ENCODE measurements around the gene ILDR2.

ILDR2 gene

DNA sequence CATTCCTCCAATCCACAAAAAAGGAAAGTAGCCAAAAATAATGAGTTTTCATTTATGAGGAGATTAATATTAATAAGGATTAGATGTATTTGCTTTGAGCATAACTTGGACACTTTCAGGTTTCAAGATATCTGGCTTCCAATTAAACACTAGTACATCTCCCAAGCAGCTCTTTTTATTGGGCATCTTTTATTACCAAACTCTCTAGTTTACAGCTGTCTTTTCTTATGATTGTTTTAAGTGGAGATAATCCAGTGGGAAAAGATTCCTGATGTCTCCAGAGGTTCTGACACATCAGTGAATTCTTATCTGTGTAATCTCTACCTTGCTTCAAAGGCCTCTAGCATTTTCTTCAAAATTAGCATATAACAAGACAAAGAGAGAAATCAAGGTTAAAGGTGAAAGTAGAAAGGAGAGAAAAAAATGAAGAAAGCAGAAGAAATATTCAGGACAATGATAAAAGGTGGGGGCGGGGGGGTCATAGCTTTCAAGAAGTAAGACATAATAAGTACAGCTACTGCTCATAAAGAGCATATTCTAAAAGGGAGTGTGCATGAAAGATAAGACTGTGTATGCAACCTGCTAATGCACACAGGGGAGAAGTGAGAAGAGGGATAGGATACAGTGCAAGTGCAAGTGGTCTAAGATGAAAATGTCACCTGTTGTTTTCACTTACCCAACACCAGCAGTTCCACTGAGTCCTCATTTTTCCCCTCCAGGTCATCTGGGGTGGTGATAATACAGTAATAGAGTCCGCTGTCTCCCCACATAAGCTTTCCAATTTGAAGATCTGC, 19.1 kb downstream of the ILDR2 start:
- TF ChIP-seq, protein P1, sequence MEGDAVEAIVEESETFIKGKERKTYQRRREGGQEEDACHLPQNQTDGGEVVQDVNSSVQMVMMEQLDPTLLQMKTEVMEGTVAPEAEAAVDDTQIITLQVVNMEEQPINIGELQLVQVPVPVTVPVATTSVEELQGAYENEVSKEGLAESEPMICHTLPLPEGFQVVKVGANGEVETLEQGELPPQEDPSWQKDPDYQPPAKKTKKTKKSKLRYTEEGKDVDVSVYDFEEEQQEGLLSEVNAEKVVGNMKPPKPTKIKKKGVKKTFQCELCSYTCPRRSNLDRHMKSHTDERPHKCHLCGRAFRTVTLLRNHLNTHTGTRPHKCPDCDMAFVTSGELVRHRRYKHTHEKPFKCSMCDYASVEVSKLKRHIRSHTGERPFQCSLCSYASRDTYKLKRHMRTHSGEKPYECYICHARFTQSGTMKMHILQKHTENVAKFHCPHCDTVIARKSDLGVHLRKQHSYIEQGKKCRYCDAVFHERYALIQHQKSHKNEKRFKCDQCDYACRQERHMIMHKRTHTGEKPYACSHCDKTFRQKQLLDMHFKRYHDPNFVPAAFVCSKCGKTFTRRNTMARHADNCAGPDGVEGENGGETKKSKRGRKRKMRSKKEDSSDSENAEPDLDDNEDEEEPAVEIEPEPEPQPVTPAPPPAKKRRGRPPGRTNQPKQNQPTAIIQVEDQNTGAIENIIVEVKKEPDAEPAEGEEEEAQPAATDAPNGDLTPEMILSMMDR (IDR thresholded peaks at IDR 0.05; ENCODE audit: borderline replicate concordance, control extremely low read depth, extremely low read depth, insufficient read depth, missing control alignments), result no peak
- no peak for DNase-seq (ENCODE audit: low spot score)
- in situ Hi-C loops (cut with MboI; ENCODE audit: low sequenced_read_pairs, unreplicated experiment), result no loop called here

DNA sequence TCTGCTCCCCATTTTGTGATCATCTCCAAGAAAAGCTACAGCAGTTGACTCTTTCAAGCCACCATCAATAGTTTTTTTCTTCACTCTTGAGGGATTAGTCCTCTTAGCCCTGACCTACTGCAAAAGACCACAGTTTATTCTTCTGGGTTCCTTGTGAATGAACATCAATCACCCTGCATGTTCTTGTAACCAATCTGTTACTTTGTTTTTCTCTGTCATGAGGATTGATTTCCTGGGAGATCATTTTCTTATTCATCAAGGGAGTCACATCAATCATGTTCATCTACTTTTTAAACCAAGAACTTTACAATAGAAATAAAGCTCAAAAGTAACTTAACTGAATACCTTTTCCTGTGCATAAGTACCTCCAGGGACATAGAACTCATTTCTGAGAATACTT, 21.8 kb downstream of the ILDR2 start:
- TF ChIP-seq, protein P1 (IDR thresholded peaks at IDR 0.05; ENCODE audit: borderline replicate concordance, control extremely low read depth, extremely low read depth, insufficient read depth, missing control alignments), result no peak
- in situ Hi-C loops (cut with MboI; ENCODE audit: low sequenced_read_pairs, unreplicated experiment), result no loop called here
- DNase-seq (ENCODE audit: low spot score), result no peak

DNA sequence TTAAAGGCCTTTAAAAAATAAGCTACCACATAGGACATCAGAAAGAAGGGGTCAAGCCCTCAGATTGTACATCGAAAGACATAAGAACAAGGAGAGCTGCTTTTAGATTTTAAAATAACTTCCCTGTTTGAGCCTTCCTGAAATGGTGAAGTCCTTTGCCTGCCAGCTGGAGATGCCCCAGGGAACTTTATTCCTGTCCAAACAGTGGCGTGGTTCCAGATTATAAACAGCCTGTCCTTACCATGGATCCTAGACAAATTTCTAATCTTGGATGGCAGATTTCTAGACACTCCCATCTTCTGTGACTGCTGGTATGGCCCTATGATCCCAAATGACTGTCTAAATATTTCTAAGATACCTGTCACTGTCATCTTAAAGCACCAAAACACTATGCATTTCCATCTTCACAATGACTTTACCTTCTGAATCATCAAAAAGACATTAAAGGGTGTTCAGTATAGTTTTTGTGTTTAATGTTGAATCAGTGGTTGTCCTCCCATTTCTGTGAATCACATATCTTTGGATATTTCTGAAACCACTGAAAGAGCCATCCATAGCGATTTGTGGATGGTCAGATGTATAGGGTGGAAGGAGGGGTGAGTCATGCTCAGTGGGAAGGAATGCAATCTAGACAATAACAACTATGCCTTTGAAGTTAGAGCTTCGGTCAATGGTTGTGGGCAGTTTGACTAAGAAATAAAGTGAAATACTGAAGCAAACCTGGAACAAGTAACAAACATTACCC, 23.2 kb downstream of the ILDR2 start:
- DNase-seq (ENCODE audit: low spot score), result no peak
- TF ChIP-seq, protein P1 (IDR thresholded peaks at IDR 0.05; ENCODE audit: borderline replicate concordance, control extremely low read depth, extremely low read depth, insufficient read depth, missing control alignments), result no peak
- in situ Hi-C loops (cut with MboI; ENCODE audit: low sequenced_read_pairs, unreplicated experiment), result no loop called here

DNA sequence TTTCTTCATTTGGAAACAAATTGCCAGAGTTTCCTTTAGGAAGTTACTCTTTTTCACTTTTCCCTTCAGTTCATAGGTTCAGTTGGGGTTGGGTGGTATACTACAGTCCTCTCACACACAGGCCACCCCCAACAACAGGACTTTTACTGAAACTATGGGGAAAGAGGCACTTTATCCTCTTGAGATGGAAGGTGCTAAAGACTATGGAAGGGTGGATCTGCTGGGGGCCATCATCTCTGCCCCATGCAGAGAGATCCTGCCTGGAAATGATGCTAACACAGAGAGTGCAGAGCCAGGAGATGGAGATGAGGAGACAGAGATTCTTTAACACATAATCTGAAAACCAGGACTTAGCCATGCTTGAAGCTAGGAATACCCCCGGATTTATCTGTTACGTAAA, 24.3 kb downstream of the ILDR2 start:
- in situ Hi-C loops (cut with MboI; ENCODE audit: low sequenced_read_pairs, unreplicated experiment), result no loop called here
- TF ChIP-seq, protein P1 (IDR thresholded peaks at IDR 0.05; ENCODE audit: borderline replicate concordance, control extremely low read depth, extremely low read depth, insufficient read depth, missing control alignments), result no peak
- no peak for DNase-seq (ENCODE audit: low spot score)

DNA sequence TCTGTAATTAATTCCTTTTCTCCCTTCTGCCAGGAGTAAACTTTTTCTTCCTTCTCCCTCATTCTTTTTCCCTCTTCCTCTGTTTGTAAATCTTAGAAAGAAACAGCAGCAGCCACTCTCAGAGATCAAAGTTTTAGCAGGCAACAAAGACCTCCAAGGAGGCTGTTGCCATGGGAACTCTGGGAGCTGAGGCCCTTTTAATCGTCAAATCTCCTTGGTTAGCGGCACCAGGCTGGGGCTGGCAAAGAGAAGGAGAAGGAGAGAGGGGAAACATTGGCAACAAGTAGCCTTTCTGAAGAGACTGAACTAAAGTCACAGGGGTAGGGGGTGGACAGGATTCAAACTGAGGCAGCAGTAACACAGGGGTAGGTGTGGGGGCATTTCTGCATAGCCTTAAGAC, 25.2 kb downstream of the ILDR2 start:
- DNase-seq (ENCODE audit: low spot score), result no peak
- TF ChIP-seq, protein P1 (IDR thresholded peaks at IDR 0.05; ENCODE audit: borderline replicate concordance, control extremely low read depth, extremely low read depth, insufficient read depth, missing control alignments), result no peak
- in situ Hi-C loops (cut with MboI; ENCODE audit: low sequenced_read_pairs, unreplicated experiment), result no loop called here

DNA sequence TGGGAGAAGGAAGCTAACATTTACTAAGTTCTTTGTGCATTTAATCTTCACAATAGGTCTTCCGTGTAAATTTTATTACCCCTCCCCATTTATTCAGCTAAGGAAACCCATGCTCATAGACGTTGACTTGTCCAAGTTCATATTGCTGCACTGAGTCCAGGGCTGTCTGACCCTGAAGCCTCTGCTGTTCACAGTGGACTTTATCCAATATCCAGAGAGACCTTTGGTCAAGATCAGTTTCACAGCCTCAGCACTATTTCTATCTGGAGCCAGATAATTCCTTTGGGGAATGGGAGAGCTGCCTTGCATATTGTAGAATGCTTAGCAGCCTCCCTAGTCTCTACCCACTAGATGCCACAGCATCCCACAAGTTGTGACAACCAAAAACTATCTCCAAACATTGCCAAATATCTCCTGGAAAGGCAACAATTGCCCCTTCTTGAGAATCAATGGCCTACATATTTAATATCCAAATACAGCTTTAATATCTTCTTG, 26.4 kb downstream of the ILDR2 start:
- TF ChIP-seq, protein P1 (IDR thresholded peaks at IDR 0.05; ENCODE audit: borderline replicate concordance, control extremely low read depth, extremely low read depth, insufficient read depth, missing control alignments), result no peak
- in situ Hi-C loops (cut with MboI; ENCODE audit: low sequenced_read_pairs, unreplicated experiment), result no loop called here
- DNase-seq (ENCODE audit: low spot score), result no peak
